HG03558 (cell line): ENCODE results near the gene KHDRBS2.
"Not testable (repeated sequence)": the region's sequence is repeated elsewhere in the genome, so short reads cannot be mapped to it uniquely, and the experiment has no call there.

Experiments used
- ATAC-seq: cut with Tn5 transposase; IDR thresholded peaks from one replicate; pipeline ENCODE4 v1.9.1; 2021; ENCODE audit warnings: moderate number of reproducible peaks; ENCODE audit not compliant: unreplicated experiment; ENCODE audit errors: extremely low read depth

KHDRBS2 gene

DNA sequence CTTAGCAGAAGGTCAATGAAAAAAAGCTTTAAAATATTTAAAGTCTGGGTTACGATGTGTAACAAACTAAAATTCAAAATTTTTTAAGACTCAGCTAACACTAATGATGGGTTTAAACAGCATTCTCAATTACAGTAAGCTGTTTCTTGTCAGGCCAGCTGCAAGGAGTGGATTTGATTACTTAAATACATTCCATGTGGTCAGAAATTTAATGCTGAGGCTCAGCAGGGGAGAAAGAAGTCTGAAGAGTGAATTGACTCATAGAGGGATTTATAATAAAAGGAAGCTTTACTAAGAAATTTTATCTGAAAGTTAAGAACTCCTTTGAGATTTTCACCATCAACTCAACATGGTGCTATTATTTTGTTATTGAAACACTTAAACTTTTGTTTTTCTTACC lies 398.6 kb downstream of the KHDRBS2 start:
- ATAC-seq: no peak

DNA sequence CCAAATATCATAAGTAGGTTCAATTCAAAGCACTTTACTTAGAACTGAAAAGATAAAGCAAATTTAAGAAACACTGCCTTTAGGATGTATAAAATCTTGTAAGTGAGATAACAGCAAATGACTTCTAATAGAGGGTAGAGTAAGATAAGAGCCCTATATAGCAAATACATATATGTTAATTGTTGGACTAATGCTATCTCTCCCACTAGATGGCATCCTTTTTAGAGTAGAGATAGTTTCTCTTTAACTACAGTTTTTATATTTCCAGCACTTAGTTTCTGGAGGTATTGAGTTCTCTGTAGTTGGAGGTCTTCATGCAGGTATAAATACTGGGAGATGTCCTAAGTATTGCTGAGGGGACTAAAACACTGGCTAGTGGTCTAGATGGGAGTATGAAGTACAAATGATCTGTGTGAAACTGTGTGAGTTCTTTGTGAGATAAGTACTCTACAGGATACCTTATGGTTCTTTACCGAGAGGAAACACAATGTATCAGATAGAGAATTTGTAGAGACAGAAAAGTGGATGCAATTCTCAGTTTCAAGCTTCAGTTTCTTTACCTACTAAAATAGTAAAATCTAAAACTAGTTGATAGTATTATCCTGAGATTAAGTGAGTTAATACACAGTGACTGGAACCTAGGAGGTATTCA lies 399.3 kb downstream of the KHDRBS2 start:
- no peak for ATAC-seq

DNA sequence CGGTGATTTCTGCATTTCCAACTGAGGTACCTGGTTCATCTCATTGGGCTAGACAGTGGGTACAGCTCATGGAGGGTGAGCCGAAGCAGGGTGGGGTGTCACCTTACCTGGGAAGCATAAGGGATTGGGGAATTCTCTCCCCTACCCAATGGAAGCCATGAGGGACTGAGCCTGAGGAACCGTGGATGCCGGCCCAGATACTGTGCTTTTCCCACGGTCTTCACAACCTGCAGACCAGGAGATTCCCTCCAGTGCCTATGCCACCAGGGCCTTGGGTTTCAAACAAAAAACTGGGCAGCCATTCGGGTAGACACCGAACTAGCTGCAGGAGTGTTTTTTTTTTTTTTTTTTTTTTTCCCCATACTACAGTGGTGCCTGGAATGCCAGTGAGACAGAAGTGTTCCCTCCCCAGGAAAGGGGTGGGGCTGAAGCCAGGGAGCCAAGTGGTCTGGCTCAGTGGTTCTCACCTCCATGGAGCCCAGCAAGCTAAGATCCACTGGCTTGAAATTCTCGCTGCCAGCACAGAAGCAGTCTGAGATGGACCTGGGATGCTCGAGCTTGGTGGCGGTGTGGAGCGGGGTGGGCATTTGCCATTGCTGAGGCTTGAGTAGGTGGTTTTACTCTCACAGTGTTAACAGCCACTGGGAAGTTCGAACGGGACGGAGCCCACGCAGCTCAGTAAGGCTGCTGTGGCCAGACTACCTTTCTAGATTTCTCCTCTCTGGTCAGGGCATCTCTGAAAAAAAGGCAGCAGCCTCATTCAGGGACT lies 416.2 kb downstream of the KHDRBS2 start:
- ATAC-seq: no peak

DNA sequence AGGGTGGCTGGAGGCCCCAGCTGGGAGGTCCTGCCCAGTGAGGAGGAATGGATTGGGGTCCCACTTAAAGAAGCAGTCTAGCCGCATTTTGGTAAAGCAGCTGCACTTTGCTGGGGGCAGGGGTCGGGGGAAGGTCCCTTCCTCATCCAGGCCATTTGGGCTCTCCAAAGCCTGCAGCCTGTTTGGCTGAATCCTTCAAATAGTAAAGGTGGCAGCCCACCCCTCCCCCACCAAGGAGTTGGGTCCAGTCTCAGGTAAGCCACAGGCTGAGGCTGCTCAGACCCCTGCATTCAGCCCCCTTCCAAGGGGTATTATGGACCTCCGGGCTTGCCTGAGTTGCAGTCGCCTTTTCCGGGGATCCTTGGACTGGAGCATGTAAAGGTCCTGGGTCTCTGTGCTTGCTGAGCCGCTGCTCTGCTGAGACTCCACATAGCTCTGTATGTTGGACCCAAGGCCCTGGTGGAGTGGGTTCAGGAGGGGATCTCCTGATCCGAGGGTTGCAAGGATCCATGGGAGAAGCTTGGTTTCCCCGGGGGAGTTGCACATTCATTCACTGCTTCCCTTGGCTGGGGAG lies 417.4 kb downstream of the KHDRBS2 start:
- ATAC-seq: no peak

DNA sequence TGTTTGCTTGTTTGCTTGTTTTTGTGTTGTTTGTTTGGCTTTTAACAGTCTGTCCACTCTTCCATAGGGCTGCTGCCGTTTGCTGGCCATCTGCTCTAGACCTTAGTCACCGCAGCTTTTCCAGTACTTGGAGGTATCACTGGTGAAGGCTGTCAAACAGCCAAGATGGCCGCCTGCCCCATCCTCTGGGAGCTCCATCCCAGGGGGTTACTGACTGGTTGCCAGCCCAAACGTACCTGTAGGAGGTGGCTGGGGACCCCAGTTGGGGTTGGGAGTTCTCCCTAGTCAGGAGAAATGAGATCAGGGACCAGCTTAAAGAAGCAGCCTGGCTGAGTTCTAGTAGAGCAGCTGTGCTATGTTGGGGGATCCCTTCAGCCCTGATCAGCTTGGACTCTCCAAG lies 418.4 kb downstream of the KHDRBS2 start:
- ATAC-seq: no peak

- ATAC-seq: no peak
Measured at GRCh38 chr6:61857541-61857940, 428.5 kb downstream of the KHDRBS2 start.

DNA sequence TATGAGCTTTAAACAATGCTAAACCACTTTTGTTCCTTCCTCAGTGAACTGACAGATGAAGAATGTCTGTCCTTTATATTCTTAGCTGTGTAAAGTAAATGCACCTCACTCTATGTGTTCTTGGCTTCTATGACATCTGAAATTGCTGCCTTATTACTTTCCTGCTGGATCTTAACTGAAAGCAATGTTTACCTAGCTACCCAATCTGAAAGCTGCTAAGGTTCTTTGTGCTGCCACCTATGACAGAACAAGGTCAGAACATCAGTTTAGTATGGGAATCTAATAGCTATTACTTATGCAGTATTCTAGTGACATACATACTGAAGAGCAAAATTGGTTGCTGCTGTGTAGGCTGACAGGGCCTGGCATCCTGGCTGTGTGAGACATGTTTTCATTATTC lies 444.1 kb downstream of the KHDRBS2 start:
- ATAC-seq: no peak

GRCh38 chr6:61835237-61835636 lies 450.8 kb downstream of the KHDRBS2 start:
- ATAC-seq: no peak

DNA sequence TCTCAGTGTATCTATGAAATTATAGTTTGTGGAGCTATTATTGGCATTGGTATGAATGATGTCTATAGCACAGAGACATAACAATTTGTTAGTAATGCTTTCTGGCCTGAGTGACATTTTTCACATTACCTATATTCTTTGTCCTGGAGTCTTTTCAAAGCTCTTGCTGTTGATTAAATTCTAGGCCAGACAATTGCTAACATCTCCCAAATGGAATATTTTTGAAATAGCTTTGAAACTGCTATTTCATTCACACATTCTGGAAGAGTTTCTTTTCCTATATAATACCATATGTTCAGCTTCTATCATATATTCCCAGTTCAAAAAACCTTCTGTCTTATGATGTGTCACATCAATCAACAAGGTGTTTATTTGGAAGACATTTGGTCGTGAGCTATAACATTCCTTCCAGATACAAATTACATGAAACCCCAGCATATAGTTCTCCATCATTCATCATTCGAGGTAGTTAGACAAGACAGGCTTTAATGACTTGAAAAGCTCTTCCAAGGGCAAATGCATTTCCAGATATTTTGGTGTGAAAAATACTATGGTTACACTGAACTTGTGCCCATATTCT lies 452.8 kb downstream of the KHDRBS2 start:
- ATAC-seq: no peak

- ATAC-seq: no peak
Measured at GRCh38 chr6:61817716-61818115, 468.3 kb downstream of the KHDRBS2 start.

DNA sequence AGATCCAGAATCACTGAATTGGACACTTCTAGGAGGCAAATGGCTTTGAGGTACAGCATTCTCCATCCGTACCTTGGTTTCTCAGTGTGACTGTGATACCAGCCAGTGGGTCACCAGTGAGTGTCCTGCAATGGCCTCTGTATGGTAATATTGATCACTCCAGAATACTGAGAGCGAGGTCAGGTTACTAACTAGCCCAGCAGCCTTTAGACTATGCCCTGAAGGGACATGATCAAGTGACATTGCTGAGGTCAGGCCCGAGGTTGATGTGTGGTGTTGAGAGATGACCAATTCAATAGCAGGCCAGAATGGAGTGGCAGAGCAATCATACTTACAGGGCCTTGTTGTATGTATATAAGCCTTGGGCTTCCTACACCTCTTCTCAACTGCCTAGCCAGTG lies 476.0 kb downstream of the KHDRBS2 start:
- no peak for ATAC-seq

DNA sequence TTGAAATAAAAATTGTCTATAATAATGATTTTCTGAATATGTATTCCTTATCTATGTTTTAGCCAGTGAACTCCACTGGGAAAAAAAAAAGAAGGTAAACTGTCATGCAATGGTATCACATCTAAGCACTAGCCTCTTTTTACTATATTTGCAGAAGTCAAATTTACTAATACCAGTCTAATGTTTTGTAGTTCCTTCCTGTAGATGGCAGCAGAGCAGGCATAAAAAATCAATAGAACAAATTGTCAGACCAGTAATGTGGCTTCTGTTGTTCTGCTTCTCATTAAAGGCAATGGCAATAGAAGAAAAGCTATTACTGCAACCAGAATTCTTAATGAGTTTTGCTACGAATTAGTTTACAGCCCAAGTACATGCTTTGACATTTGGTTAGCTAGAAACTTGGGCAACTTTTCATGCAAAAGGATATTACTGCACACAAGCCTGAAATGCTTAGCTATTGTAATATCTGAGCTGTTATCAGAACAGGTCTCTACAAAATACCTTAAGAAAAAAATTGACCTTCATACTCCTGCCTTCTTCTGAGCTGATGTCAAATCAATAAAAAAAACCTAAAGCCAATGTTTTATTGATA lies 476.9 kb downstream of the KHDRBS2 start:
- ATAC-seq: no peak

DNA sequence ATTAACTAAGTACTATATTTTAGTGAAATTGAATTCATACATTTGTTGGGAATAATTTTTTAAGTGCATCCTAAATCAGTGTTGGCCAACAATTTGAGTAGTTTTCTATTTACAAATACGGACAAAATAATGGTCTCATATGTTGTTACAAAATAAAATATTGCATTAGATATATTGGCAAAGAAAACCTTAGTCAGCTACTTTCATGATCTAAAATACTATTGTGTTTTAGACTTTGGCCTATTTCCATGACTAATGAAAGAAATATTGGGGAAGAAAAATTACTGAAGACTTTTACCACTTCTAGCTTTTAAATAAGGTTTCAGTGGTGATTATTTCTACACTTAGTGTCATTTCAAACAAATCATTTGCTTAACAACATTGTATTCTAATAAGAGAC lies 498.0 kb downstream of the KHDRBS2 start:
- no peak for ATAC-seq

DNA sequence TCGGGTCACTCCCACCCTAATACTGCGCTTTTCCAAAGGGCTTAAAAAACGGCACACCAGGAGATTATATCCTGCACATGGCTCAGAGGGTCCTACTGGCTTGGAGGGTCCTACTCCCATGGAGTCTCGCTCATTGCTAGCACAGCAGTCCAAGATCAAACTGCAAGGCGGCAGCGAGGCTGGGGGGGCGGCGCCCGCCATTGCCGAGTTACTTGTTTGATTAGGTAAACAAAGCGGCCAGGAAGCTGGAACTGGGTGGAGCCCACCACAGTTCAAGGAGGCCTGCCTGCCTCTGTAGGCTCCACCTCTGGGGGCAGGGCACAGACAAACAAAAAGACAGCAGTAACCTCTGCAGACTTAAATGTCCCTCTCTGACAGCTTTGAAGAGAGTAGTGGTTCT lies 516.6 kb downstream of the KHDRBS2 start:
- not testable (repeated sequence) for ATAC-seq

GRCh38 chr6:61755739-61756138 lies 530.3 kb downstream of the KHDRBS2 start:
- no peak for ATAC-seq

DNA sequence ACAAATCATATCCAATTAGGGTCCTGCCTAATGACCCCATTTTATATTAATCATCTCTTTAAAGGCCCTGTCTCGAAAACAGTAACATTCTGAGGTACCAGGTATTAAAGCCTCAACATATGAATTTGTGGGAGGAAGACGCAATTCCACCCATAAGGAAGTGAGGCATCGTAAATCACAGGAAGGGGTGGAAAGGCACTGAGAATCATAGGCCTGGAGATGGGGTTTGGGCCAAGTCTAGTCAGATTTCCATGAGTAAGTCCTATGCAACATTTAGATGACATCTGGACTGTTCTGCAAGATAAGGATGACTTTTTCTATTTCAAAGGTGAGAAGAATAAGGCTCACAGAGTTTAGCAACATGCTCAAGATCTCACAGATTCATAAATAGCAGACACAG lies 534.0 kb downstream of the KHDRBS2 start:
- ATAC-seq: no peak

DNA sequence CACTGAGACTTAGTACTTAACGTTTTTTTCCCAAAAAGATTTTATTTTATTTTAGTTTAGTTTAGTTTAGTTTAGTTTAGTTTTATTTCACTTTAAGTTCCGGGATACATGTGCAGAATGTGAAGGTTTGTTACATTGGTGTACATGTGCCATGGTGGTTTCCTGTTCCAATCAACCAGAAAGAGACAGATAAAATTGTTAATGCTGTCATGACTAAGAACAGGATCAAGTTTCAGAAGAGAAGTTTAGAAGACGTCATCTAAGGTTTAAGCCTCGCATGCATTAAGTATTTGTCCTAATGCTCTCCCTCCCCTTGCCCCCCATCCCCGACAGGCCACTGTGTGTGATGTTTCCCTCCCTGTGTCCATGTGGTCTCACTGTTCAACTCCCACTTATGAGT lies 540.0 kb downstream of the KHDRBS2 start:
- ATAC-seq: no peak

DNA sequence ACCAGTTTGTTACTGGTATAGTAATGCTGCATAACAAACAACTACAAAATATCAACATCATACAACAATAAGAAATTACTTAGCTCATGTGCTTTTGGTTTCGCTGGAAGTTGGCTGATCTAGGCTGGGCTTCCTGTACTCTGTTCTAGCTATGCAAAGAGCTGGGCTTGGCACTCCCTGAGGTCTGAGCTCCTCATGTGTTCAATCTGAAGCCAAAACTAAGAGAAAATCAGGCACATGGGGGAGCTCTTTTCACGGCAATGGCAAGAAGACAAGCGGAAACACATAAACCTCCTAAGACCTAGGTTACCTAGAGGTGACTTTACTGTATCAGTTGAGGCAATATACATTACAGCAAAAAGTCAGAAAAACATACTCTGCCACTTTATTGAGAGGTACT lies 574.2 kb downstream of the KHDRBS2 start:
- ATAC-seq: no peak

- ATAC-seq: no peak
Measured at GRCh38 chr6:61688165-61688564, 597.9 kb downstream of the KHDRBS2 start.

DNA sequence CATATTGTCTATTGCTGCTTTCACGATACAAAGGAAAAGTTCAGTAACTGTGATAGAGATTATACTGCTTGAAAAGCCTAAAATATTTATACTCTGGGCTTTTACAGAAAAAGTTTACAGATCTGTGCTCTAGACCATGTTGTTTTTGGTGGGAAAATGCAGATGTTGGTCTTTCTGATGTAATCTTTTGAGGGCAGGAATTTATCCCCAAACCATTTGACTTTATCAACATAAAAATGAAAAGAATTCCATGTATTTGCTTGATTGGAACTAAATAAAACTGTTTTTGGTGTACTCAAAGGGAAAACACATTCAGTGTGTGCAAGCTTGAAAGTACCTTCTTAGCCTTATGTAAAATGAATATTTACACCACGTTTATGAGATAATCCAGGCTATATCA lies 603.5 kb downstream of the KHDRBS2 start:
- no peak for ATAC-seq

DNA sequence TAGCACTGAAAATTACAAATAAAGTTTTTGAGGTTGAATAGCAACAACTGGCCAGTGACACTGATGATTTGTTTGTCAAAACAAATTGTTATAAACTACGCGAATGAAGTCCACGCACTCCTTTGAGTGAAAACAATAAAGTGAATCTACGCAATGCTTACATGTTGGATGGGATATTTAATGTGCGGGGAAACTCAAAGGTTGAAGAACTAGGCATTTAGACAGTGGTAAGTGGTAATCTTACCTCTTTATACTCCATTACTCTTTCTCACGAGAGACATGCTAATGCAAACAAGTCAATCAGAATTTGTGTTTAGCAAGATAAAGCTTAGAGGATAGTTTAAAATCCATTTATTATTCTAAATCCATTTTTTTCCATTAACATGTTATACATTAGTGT lies 606.4 kb downstream of the KHDRBS2 start:
- ATAC-seq: no peak
